Stimulated activated naive CD8-positive, alpha-beta T cell treated with anti-CD3 and anti-CD28 coated beads, Interleukin-15, amount 100 ng/mL, for 72 hours (primary cell): ENCODE measurements around the gene OR6B3.

Experiments
- ATAC-seq: fragments of 150-1000 bp; cut with Tn5 transposase; 2 replicates; pipeline ENCODE4 v1.10.0; 2021; ENCODE audit warnings: mild to moderate bottlenecking, moderate library complexity
- DNase-seq, 2 donors: peaks; one replicate each; pipeline ENCODE4 v3.0.0; 2021 to 2022
- H3K27ac Mint-ChIP-seq, 2 donors: one replicate each; pipeline ENCODE4 v1.8.0; 2022; ENCODE audit warnings: mild to moderate bottlenecking in 2 of 2, mixed read lengths in 2 of 2, moderate library complexity in 2 of 2
- H3K27me3 Mint-ChIP-seq: one replicate; pipeline ENCODE4 v1.8.0; 2022; ENCODE audit warnings: mixed read lengths
- H3K4me1 Mint-ChIP-seq: one replicate; pipeline ENCODE4 v1.8.0; 2022; ENCODE audit warnings: mild to moderate bottlenecking, mixed read lengths
- H3K4me3 Mint-ChIP-seq, 2 donors: one replicate each; pipeline ENCODE4 v1.8.0; 2022; ENCODE audit warnings: mild to moderate bottlenecking in 2 of 2, mixed read lengths in 2 of 2, moderate library complexity in 1 of 2
- H3K9me3 Mint-ChIP-seq, 2 donors: one replicate each; pipeline ENCODE4 v1.8.0; 2022; ENCODE audit warnings: mixed read lengths in 2 of 2

The OR6B3 gene

GRCh38 chr2:240023792-240024191 is 29.5 kb downstream of the OR6B3 start:
- no peak for ATAC-seq

GRCh38 chr2:240021488-240022104 is 31.7 kb downstream of the OR6B3 start:
- DNase-seq (peak; percentile 44 to 68), ATAC-seq (peak; percentile 35)
- no peaks in the 10 kb centered on the region for H3K9me3 Mint-ChIP-seq
- no peaks in the 10 kb centered on the region for H3K27me3 Mint-ChIP-seq
- H3K4me3 Mint-ChIP-seq, result no peak overlapping the region
- peaks cover 19% of the 10 kb centered on the region for H3K4me1 Mint-ChIP-seq
- H3K27ac Mint-ChIP-seq, result no peak overlapping the region

More at GRCh38 chr2:240023792-240024191, 29.5 kb downstream of the OR6B3 start:
- Mint-ChIP-seq H3K27me3 (peaks cover 7% of the 10 kb centered on the region), H3K9me3 (no peaks in the 10 kb centered on the region), H3K27ac (peak overlapping the region in 1 of 2 donors; percentile 97), H3K4me1 (peaks cover 19% of the 10 kb centered on the region), H3K4me3 (peak overlapping the region; percentile 85 to 92)
- DNase-seq, result no peak

DNA sequence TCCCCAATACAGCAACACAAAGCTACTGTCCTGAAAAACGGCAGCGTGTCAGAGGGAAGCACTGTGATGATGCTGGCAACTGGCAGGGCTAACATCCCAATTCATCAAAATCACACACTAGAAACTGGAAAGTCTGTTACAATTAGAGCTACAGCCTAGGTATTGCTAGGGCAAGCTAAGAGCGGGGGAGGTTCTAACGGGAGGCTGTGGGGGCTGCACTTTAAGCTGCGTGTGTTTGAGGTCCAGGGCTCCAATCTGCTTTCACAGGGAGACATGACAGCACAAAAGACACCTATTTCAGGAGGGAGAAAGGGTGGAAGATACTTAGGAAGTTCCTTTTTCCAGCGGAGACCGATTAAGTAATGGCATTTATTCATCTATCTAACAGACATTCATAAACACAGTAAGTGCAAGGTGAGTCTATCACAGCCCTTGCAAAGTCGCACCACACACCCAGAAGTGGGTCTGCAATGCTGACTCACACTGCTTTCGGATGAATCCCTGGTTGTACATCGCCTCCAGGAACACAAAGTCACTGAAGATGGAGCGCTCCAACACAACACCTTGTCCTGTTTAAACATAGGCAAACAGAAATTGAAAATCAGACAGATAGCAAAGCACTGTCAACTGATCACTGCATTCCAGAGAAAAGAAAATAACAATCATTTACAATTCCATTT is 35.1 kb downstream of the OR6B3 start:
- Mint-ChIP-seq H3K27me3 (no peaks in the 10 kb centered on the region), H3K27ac (peak overlapping the region; percentile 6 to 49), H3K4me3 (no peak overlapping the region), H3K9me3 (no peaks in the 10 kb centered on the region), H3K4me1 (peaks cover 6% of the 10 kb centered on the region)
- no peak for ATAC-seq
- DNase-seq, result no peak

GRCh38 chr2:240014327-240014726 is 39.0 kb downstream of the OR6B3 start:
- H3K27me3 Mint-ChIP-seq, result no peaks in the 10 kb centered on the region
- H3K9me3 Mint-ChIP-seq, result no peaks in the 10 kb centered on the region
- no peak overlapping the region for H3K27ac Mint-ChIP-seq
- H3K4me1 Mint-ChIP-seq, result no peaks in the 10 kb centered on the region
- ATAC-seq, result no peak
- no peak for DNase-seq
- no peak overlapping the region for H3K4me3 Mint-ChIP-seq

GRCh38 chr2:240013343-240013742 is 40.0 kb downstream of the OR6B3 start:
- DNase-seq (no peak), ATAC-seq (no peak)
- H3K4me3 Mint-ChIP-seq, result no peak overlapping the region
- H3K27ac Mint-ChIP-seq, result no peak overlapping the region
- H3K9me3 Mint-ChIP-seq, result no peaks in the 10 kb centered on the region
- H3K27me3 Mint-ChIP-seq, result no peaks in the 10 kb centered on the region
- H3K4me1 Mint-ChIP-seq, result no peaks in the 10 kb centered on the region

- DNase-seq, result no peak
- no peaks in the 10 kb centered on the region for H3K27me3 Mint-ChIP-seq
- H3K9me3 Mint-ChIP-seq, result no peaks in the 10 kb centered on the region
- ATAC-seq, result no peak
- no peaks in the 10 kb centered on the region for H3K4me1 Mint-ChIP-seq
- no peak overlapping the region for H3K4me3 Mint-ChIP-seq
- no peak overlapping the region for H3K27ac Mint-ChIP-seq
Measured at GRCh38 chr2:240002983-240003382, 50.3 kb downstream of the OR6B3 start.

- no peaks in the 10 kb centered on the region for H3K9me3 Mint-ChIP-seq
- H3K27ac Mint-ChIP-seq, result no peak overlapping the region
- no peak for ATAC-seq
- no peak overlapping the region for H3K4me3 Mint-ChIP-seq
- no peaks in the 10 kb centered on the region for H3K4me1 Mint-ChIP-seq
- no peak for DNase-seq
- H3K27me3 Mint-ChIP-seq, result no peaks in the 10 kb centered on the region
Measured at GRCh38 chr2:240000671-240001070, 52.6 kb downstream of the OR6B3 start.

DNA sequence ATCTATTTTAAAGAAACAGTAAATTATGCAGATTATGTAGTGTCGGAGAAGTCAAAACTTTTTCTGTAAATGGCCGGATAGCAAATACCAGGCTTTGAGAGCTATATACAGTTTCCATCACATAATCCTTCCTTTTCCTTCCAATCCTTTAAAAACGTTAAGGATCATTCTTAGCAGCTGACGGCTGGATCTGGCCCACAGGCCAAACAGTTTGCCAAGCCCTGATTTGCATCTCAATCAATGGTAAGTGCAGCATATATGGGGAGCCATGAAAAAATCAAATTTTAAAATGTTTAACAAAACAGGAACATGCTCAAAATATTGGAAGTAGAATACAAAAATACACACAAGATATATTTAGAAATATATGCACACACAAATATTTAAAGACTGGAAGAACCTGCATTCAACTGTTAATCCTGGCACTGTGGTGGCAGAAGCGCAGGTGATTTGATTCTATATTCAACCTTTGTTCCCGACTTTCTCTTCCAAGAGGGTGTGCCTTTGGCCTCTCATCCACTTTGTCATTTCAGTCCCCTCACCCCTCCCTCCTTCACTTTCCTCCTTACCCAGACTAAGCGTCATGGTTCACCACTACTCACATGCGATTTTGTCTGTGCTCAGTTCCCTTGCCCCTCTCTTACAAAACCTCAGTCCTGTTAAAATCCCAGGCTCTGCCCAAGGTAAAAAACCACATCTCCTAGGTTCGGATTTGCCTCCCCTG is 55.5 kb downstream of the OR6B3 start:
- DNase-seq, result no peak
- no peaks in the 10 kb centered on the region for H3K9me3 Mint-ChIP-seq
- no peak overlapping the region for H3K4me3 Mint-ChIP-seq
- no peak for ATAC-seq
- H3K27ac Mint-ChIP-seq, result peak overlapping the region in 1 of 2 donors; percentile 38
- H3K27me3 Mint-ChIP-seq, result no peaks in the 10 kb centered on the region
- no peaks in the 10 kb centered on the region for H3K4me1 Mint-ChIP-seq
